GM12874 (cell line): Measurements from ENCODE around the gene AKNAD1.

Source experiments
- CTCF ChIP-seq: IDR thresholded peaks from 2 replicates; pipeline ENCODE4 v1.5.1; 2011; ENCODE audit warnings: low read depth, mild to moderate bottlenecking, control low read depth, low read length, moderate library complexity; ENCODE audit not compliant: insufficient read depth

Gene AKNAD1

GRCh38 chr1:108856994-108857393 lies at the start of gene AKNAD1:
TSS of gene AKNAD1 (minus strand) at chr1:108857094. CDS start at chr1:108852664, 4,430 bp downstream.
- TF ChIP-seq CTCF, result no peak

- no peak for TF ChIP-seq CTCF
Measured at GRCh38 chr1:108901106-108901505, 44.2 kb upstream of the AKNAD1 start.

GRCh38 chr1:108897865-108898720 lies 41.2 kb upstream of the AKNAD1 start:
- peak; percentile 50; the same call in 1 of the 2 replicates for TF ChIP-seq CTCF

- no peak for TF ChIP-seq CTCF
Measured at GRCh38 chr1:108896146-108897145, 39.6 kb upstream of the AKNAD1 start.

- no peak for TF ChIP-seq CTCF
Measured at GRCh38 chr1:108893141-108893530, 36.2 kb upstream of the AKNAD1 start.

- TF ChIP-seq CTCF, result no peak
Measured at GRCh38 chr1:108892356-108893140, 35.7 kb upstream of the AKNAD1 start.
